ENCODE measurements around the gene RPLP1. TPM values are rescaled to one million over a fixed set of nuclear protein-coding genes. Genes with fewer than 3 reads are reported as not detected.

The RPLP1 gene
- total RNA-seq, 1 donor from 2014 or later: 572 TPM

DNA sequence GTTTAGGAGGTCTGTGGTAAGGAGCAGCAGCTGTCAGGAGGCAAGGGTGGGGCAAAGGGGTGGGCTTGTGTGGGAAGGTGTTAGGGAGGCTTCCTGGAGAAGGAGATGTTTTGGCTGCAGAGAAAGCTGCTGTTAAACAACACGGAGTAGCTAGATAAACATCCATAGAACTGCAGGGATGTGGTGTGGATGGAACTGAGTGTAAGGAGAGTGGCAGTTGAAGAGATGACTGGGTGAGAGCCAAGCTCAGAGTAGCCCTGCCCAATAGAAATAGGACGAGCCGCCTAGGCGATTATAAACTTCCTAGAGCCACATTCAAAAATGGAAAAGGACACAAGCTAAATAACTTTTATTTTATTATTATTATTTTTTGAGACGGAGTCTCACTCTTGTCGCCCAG lies 19.9 kb downstream of the RPLP1 start:
- no peak for DNase-seq
- no peaks in the 10 kb centered on the region for H3K36me3 Mint-ChIP-seq (ENCODE audit: unreplicated experiment)
- H3K4me1 Mint-ChIP-seq (ENCODE audit: low read depth, unreplicated experiment): no peaks in the 10 kb centered on the region
- no peak overlapping the region for H3K4me3 Mint-ChIP-seq (ENCODE audit: unreplicated experiment)
- peaks cover 3% of the 10 kb centered on the region for H3K9me3 Mint-ChIP-seq (ENCODE audit: unreplicated experiment)
- peaks cover 3% of the 10 kb centered on the region for H3K27me3 Mint-ChIP-seq (ENCODE audit: unreplicated experiment)
- no peak overlapping the region for H3K27ac Mint-ChIP-seq (ENCODE audit: unreplicated experiment)
- TF ChIP-seq, protein P1, sequence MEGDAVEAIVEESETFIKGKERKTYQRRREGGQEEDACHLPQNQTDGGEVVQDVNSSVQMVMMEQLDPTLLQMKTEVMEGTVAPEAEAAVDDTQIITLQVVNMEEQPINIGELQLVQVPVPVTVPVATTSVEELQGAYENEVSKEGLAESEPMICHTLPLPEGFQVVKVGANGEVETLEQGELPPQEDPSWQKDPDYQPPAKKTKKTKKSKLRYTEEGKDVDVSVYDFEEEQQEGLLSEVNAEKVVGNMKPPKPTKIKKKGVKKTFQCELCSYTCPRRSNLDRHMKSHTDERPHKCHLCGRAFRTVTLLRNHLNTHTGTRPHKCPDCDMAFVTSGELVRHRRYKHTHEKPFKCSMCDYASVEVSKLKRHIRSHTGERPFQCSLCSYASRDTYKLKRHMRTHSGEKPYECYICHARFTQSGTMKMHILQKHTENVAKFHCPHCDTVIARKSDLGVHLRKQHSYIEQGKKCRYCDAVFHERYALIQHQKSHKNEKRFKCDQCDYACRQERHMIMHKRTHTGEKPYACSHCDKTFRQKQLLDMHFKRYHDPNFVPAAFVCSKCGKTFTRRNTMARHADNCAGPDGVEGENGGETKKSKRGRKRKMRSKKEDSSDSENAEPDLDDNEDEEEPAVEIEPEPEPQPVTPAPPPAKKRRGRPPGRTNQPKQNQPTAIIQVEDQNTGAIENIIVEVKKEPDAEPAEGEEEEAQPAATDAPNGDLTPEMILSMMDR (IDR thresholded peaks at IDR 0.05; ENCODE audit: partially characterized antibody, unreplicated experiment): no peak

DNA sequence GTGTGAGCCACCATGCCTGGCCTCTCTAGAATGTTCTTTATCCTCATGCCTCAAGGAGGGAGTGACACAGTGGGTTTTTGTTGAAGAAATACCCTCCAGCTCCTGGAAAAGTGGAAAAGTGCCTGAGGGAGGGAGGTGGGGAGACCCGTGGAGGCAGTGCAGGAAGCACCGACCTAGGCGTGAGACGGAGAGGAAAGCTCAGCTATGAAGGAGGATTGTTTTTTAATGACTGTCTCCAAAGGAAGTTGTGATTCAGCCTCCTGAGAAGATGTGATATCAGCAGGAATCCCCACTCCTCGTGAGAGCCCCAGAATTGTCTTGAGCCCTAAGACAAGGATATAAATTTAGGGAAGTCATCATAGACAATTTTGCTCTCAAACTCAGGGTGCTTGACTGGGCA lies 21.7 kb downstream of the RPLP1 start:
- Mint-ChIP-seq H3K4me3 (ENCODE audit: unreplicated experiment) (no peak overlapping the region), H3K27me3 (ENCODE audit: unreplicated experiment) (peaks cover 3% of the 10 kb centered on the region), H3K9me3 (ENCODE audit: unreplicated experiment) (peaks cover 6% of the 10 kb centered on the region), H3K27ac (ENCODE audit: unreplicated experiment) (no peak overlapping the region), H3K36me3 (ENCODE audit: unreplicated experiment) (no peaks in the 10 kb centered on the region), H3K4me1 (ENCODE audit: low read depth, unreplicated experiment) (no peaks in the 10 kb centered on the region)
- TF ChIP-seq, protein P1 (IDR thresholded peaks at IDR 0.05; ENCODE audit: partially characterized antibody, unreplicated experiment): no peak
- DNase-seq: no peak

DNA sequence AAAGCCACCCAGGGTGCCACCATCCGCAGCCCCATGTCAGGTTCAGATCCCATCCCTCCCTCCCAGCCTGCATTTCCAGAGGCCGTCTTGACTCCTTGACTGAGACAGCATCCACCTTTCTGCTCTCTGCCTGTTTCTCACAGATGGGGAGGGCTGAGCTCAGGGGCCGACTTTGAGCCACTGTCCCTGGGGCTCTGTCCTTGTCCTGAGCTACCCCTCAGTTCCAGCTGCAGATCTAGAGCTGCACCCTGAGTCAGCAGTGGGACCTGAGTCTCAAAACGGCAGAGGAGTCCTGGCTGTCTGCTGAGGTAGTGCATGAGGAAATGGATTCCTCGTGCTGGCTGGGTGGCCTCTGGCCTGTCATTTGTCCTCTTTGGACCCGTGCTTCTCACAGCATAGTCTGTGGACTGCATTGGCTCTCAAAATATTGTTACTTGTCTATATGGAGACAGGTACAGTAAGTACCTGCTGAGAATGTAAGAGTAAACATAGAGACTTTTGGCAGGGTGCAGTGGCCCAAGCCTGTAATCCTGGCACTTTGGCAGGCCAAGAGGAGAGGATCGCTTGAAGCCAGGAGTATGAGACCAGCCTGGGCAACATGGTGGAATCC lies 22.3 kb downstream of the RPLP1 start:
- H3K27me3 Mint-ChIP-seq (ENCODE audit: unreplicated experiment): peaks cover 3% of the 10 kb centered on the region
- peaks cover 6% of the 10 kb centered on the region for H3K9me3 Mint-ChIP-seq (ENCODE audit: unreplicated experiment)
- no peak overlapping the region for H3K27ac Mint-ChIP-seq (ENCODE audit: unreplicated experiment)
- TF ChIP-seq, protein P1 (IDR thresholded peaks at IDR 0.05; ENCODE audit: partially characterized antibody, unreplicated experiment): no peak
- peaks cover 6% of the 10 kb centered on the region for H3K36me3 Mint-ChIP-seq (ENCODE audit: unreplicated experiment)
- no peak for DNase-seq
- no peak overlapping the region for H3K4me3 Mint-ChIP-seq (ENCODE audit: unreplicated experiment)
- no peaks in the 10 kb centered on the region for H3K4me1 Mint-ChIP-seq (ENCODE audit: low read depth, unreplicated experiment)

DNA sequence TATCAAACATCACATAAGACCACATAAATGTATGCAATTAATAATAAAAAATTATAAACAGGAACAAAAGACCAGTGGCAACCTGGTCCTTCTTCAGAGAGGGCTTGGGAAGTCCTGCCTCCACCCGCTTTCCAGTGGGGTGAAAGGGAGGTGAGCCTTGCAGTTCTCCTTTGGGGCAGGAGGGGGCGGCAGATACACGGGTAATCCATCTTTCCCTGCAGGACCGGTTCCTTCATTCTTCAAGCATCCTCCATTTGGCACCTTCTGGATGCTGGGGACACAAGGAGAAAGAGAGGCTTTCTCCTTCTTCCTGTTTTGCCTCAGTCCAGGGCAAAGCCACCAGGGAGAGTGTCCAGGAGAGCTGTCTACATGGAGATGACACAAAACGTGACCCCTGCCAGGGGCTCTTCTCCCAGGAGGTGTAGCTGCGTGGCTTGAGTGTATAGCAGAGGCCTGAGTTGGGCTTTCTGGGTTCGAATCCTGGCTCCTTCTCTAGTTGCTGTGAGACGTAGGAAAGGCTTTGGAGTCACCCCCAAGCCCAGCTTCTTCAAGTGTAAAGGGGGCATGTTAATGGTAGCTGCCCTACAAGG lies 23.2 kb downstream of the RPLP1 start:
- peaks cover 6% of the 10 kb centered on the region for H3K27me3 Mint-ChIP-seq (ENCODE audit: unreplicated experiment)

More for the DNA sequence above, 23.2 kb downstream of the RPLP1 start:
- peak; percentile 89 for DNase-seq
- Mint-ChIP-seq H3K9me3 (ENCODE audit: unreplicated experiment) (peaks cover 6% of the 10 kb centered on the region), H3K36me3 (ENCODE audit: unreplicated experiment) (peaks cover 14% of the 10 kb centered on the region), H3K27ac (ENCODE audit: unreplicated experiment) (no peak overlapping the region), H3K4me3 (ENCODE audit: unreplicated experiment) (no peak overlapping the region), H3K4me1 (ENCODE audit: low read depth, unreplicated experiment) (no peaks in the 10 kb centered on the region)
- TF ChIP-seq, protein P1 (IDR thresholded peaks at IDR 0.05; ENCODE audit: partially characterized antibody, unreplicated experiment): peak; percentile 91

All from glutamatergic neuron (in vitro differentiated cells).